Fibroblast of villous mesenchyme (primary cell): ENCODE results near the gene GALNT7. TPM values are rescaled to one million over a fixed set of nuclear protein-coding genes. Genes with fewer than 3 reads are reported as not detected.

Source experiments
- DNase-seq: peaks from one replicate; pipeline ENCODE4 v3.0.0-alpha.2; 2010; ENCODE audit warnings: low read depth
- H3K4me3 ChIP-seq: 2 replicates; pipeline ENCODE4 v1.5.1; 2011; ENCODE audit warnings: low read depth, mild to moderate bottlenecking, low read length
- total RNA-seq: library from RNA; depleted of rRNA; stranded (reverse); fragments of >200 nt; gene quantifications from 2 replicates; pipeline ENCODE4 v1.2.3, GENCODE V29; 2012
- TF ChIP-seq, protein P1 (sequence below): IDR thresholded peaks from 2 replicates; pipeline ENCODE4 v1.5.1; 2012; ENCODE audit warnings: low read depth, mild to moderate bottlenecking, low read length; ENCODE audit not compliant: insufficient read depth

Gene GALNT7
- total RNA-seq, 1 donor, result 23.3 TPM

DNA sequence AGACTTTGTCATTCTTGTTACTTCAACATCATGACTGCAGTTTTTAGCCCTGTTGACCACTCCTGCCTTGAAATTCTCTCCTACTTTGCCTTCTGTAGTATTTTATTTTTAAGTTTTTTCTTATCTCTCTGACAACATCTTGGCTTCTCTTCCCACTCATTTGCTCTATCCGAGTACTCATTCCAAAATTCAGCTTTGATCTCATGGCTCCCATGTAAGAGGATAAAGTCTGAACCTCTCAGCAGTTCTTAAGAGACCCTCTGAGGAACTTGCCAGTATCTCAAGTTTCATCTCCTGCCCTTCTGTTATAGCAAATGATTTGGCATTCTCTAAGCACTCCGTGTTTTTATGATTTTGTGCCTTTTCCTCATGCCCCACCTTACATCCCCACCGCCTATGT, 67.7 kb downstream of the GALNT7 start:
- TF ChIP-seq, protein P1, sequence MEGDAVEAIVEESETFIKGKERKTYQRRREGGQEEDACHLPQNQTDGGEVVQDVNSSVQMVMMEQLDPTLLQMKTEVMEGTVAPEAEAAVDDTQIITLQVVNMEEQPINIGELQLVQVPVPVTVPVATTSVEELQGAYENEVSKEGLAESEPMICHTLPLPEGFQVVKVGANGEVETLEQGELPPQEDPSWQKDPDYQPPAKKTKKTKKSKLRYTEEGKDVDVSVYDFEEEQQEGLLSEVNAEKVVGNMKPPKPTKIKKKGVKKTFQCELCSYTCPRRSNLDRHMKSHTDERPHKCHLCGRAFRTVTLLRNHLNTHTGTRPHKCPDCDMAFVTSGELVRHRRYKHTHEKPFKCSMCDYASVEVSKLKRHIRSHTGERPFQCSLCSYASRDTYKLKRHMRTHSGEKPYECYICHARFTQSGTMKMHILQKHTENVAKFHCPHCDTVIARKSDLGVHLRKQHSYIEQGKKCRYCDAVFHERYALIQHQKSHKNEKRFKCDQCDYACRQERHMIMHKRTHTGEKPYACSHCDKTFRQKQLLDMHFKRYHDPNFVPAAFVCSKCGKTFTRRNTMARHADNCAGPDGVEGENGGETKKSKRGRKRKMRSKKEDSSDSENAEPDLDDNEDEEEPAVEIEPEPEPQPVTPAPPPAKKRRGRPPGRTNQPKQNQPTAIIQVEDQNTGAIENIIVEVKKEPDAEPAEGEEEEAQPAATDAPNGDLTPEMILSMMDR, result no peak
- no peak for DNase-seq
- no peak overlapping the region for H3K4me3 ChIP-seq

DNA sequence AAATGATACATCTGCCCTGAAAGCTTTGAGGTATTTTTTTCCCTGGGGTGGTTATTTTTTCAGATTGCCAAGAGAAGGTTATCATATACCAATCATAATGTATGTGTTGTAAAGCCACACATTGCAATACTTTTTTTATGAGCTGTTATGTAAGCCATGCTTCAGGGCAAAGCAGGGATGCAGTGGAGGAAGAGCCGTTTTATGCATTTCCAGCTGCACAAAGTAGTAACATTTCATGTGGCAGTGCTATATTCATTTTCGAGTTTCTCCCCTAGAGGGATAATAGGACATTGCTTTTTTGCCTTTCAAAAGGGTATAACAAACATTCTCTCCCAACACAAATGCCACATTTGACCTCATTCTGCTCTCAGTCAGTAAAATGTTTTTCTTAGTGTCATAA, 68.5 kb downstream of the GALNT7 start:
- TF ChIP-seq, protein P1, result no peak
- no peak overlapping the region for H3K4me3 ChIP-seq
- DNase-seq, result peak; percentile 11

DNA sequence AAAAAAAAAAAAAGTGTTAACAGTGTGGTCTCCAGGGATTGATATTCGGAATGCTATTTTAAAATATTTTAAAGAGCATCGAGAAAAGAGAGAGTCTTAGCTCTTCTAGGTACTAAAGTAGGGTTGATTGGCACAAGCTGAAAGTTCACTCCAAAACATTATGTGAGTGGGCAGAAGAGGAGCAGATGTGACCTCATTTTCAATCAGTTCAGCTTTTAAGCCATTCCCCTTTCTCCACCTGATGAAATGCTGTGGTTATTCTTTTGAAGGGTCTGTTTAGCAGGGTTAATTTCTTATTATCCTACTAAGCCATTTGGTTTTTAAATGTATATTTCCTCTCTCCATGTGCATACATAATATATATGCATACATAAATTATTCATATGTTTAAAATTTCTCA, 69.2 kb downstream of the GALNT7 start:
- TF ChIP-seq, protein P1, result no peak
- no peak for DNase-seq
- H3K4me3 ChIP-seq, result no peak overlapping the region

DNA sequence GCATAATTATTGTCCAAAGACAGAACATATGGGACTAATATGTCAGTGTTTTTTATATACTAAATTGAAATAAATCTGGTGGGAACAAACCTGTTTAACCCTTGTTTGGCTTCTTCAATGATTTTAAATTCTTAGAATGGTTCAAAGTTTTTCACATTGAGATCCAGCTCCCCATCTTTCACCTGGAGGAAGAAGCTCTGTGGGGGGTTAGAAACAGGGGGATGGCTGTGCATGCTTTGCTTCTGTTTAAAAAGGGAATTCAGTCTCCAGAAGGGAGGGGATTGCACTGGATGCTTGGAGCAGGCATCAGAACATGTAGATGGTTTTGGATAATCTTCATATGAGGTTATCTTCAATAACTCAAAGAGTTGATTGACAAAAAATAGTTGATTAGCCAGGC, 72.1 kb downstream of the GALNT7 start:
- no peak overlapping the region for H3K4me3 ChIP-seq
- DNase-seq, result no peak
- TF ChIP-seq, protein P1, result no peak

DNA sequence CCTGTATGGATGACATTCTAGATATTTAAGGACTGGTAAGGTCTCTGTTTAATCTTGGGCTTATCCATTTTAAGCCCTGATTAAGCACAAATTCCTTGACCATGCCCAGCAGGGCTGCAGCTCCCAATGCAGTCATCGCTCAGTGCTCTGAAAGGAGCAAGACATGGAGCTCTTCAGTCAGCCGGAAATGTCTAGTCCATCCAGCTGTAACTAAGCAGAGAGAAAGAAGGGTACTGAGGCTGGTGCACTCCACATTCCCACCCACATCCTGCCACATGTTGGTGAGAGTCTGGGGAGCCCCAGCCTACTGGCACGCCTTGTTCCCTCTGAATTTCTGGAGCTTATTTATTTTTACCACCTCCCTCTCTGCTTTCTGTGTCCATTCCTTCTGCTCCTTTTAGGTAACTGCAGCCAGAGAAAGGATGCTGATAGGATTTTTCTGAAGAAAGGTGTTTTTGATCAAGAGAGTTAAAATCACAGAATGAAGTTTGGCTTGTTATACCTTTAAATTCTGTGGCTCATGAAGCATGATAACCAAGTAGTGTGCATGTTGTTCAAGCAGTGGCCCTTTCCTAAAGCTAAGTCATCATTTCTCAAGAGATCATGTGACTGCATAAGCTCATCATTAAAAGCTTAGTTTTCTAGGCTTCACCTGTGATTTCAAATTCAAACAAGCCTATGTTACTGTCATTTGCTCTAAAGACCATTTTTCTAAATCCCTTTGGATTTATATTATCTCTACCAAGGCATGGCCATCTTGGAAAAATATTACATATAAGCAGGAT, 74.0 kb downstream of the GALNT7 start:
- DNase-seq, result no peak
- TF ChIP-seq, protein P1, result no peak

DNA sequence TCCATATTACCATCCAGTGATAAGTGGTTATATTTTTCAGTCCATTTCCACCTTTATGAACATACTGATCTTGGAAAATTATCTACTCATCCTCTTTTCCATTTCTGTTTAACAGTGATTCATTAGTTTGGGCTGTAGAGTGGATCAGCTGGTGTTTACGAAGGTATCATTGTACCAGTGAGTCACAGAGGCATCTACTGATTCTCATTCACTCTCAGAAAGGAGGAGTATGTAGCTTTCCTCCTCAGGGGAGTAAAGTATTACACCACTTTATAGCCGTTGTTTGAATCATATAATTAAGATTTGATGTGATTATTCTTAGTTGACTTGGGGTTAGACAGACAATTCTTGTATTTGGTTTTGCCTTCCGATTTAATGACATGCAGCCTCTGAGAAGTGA, 74.7 kb downstream of the GALNT7 start:
- TF ChIP-seq, protein P1, result no peak
- no peak overlapping the region for H3K4me3 ChIP-seq
- peak; percentile 54 for DNase-seq

More for the DNA sequence above, 74.0 kb downstream of the GALNT7 start:
- H3K4me3 ChIP-seq, result no peak overlapping the region
